22Rv1 (cell line): ENCODE data around the gene RALGPS1.

ENCODE experiments used
- H3K27ac ChIP-seq: fragments of 450-650 bp; 2 replicates; pipeline ENCODE4 v1.5.1; 2017
- ZFX ChIP-seq: fragments of 450-650 bp; IDR thresholded peaks from 2 replicates; pipeline ENCODE4 v1.6.1; 2017; ENCODE audit warnings: antibody characterized with exemption, borderline replicate concordance
- TF ChIP-seq, protein P1 (sequence below): fragments of 450-650 bp; IDR thresholded peaks from 2 replicates; pipeline ENCODE4 v1.5.1; 2017; ENCODE audit warnings: mild to moderate bottlenecking

RALGPS1 gene

DNA sequence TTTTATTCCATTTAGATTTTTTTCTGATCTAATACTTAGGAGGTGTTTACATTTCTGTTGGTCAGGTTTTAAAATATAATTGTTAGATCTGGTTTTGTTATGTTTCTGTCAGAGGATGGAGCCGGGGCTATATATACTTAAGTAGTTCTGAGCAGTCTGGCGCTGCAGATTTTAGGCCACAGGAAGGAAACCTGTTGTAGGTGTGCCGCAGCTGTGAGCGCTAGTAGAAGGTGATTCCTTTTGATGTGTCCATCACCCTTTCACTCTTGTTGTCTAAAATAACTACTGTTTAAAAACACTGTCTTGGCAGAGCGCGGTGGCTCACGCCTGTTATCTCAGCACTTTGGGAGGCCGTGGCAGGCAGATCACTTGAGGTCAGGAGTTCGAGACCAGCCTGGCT, 37.2 kb upstream of the RALGPS1 start:
- H3K27ac ChIP-seq = no peak overlapping the region
- TF ChIP-seq, protein P1, sequence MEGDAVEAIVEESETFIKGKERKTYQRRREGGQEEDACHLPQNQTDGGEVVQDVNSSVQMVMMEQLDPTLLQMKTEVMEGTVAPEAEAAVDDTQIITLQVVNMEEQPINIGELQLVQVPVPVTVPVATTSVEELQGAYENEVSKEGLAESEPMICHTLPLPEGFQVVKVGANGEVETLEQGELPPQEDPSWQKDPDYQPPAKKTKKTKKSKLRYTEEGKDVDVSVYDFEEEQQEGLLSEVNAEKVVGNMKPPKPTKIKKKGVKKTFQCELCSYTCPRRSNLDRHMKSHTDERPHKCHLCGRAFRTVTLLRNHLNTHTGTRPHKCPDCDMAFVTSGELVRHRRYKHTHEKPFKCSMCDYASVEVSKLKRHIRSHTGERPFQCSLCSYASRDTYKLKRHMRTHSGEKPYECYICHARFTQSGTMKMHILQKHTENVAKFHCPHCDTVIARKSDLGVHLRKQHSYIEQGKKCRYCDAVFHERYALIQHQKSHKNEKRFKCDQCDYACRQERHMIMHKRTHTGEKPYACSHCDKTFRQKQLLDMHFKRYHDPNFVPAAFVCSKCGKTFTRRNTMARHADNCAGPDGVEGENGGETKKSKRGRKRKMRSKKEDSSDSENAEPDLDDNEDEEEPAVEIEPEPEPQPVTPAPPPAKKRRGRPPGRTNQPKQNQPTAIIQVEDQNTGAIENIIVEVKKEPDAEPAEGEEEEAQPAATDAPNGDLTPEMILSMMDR = no peak

DNA sequence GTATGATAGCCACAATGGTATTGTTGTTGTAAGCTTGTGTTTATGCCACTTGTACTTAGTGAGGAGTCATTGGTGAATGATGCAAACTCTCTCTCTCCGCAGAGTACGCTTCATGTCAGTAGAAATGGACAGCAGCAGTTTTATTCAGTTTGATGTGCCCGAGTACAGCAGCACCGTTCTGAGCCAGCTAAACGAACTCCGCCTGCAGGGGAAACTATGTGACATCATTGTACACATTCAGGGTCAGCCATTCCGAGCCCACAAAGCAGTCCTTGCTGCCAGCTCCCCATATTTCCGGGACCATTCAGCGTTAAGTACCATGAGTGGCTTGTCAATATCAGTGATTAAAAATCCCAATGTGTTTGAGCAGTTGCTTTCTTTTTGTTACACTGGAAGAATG, 35.3 kb upstream of the RALGPS1 start:
- H3K27ac ChIP-seq = no peak overlapping the region
- no peak for TF ChIP-seq ZFX
- TF ChIP-seq, protein P1 = no peak

DNA sequence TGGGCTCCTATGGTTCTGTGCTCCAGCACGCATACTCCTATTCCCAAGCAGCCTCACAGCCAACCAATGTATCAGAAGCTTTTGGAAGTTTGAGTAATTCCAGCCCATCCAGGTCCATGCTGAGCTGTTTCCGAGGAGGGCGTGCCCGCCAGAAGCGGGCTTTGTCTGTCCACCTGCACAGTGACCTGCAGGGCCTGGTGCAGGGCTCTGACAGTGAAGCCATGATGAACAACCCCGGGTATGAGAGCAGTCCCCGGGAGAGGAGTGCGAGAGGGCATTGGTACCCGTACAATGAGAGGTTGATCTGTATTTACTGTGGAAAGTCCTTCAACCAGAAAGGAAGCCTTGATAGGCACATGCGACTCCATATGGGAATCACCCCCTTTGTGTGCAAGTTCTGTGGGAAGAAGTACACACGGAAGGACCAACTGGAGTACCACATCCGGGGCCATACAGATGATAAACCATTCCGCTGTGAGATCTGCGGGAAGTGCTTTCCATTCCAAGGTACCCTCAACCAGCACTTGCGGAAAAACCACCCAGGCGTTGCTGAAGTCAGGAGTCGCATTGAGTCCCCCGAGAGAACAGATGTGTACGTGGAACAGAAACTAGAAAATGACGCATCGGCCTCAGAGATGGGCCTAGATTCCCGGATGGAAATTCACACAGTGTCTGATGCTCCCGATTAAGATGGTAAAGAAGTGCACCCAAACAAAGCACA, 34.2 kb upstream of the RALGPS1 start:
- no peak for TF ChIP-seq ZFX
- TF ChIP-seq, protein P1 = no peak
- no peak overlapping the region for H3K27ac ChIP-seq

DNA sequence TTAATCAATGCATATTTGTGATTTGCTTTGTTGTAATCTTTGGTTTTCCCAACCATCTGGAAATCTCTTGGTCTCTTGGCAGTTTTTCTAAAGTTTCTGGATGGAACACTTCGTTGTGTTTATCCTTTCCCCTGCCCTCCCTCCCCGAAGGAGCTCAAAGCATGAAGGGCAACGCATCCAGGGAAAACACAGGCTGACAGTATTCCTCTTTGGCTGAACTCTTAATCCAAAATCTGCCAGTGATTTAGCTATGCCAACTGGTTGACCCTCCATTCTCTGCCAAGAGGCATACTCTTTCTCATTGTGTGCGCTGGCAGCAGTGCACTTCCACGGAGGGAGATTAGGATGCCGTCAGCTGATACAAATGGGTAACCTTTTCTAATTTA, 33.6 kb upstream of the RALGPS1 start:
- TF ChIP-seq ZFX = no peak
- TF ChIP-seq, protein P1 = no peak

DNA sequence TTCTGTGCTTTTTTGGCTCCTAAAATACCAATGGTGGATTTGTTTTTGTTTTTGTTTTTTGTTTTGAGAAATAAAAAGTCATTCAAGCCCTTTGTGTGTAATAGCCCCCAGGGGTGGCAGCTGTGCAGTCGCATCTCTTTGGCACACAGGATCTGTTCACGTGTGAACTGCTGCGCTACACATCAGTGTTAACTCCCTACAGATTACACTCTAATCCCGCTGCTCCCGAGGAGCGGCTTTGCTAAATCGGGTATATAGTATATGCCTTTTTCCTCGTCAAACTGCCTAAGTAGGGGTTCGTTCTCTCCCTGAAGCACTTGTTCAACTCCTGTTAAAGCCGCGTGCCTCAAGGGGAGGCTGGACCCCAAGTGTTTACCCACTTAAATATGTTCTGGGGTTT, 31.8 kb upstream of the RALGPS1 start:
- no peak overlapping the region for H3K27ac ChIP-seq
- no peak for TF ChIP-seq ZFX
- TF ChIP-seq, protein P1 = no peak

More for the DNA sequence above, 33.6 kb upstream of the RALGPS1 start:
- no peak overlapping the region for H3K27ac ChIP-seq

DNA sequence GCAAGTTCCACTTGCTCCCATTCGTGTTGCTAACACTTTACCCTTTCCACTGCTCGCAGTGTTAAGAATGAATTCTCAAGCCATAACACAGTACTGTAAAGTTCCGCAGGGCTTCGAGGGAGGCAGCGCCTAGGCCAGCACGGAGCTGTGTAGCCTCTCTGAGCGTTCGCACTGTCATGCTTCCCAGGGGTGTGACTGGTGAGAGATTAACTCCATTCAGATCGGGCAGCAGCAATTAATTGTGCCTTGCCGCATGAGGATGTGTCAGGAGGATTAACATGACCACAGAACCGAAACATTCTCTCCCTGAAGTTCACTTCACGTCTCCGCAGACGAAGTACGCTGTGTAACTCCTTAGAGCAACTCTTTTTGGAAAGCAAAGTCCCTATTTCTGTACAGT, 30.9 kb upstream of the RALGPS1 start:
- no peak for TF ChIP-seq ZFX
- TF ChIP-seq, protein P1 = no peak
- no peak overlapping the region for H3K27ac ChIP-seq

DNA sequence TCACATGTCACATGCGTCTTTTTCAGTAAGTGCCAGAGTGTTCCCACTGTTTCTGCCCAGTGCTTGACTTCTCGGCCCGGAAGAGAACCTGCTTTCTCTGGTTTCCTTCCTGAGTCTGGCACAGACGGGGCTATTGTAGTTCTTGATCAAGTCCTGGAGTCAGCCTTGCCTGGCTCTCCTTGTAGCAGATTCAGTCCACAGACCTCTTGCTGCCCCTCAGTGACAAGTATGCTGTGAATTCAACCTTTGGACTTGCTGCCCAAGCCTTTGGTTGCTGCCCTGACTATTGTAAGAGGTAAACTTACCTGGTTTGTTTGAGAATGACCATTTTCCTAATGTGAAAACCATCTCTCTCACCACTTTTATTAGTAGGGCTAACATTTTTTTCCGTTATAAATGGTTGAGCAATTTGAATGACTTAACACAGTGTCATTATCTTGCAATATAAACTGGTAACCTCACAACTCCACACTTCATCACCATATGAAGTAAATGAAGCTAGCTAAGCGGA, 29.4 kb upstream of the RALGPS1 start:
- TF ChIP-seq ZFX = no peak
- TF ChIP-seq, protein P1 = no peak
- H3K27ac ChIP-seq = no peak overlapping the region
